Muscle of arm (tissue), 12 donors: Measurements from ENCODE around the gene SLC35E3. TPM values are rescaled to one million over a fixed set of nuclear protein-coding genes. Genes with fewer than 3 reads are reported as not detected.

ENCODE experiments used
- polyA plus RNA-seq, 12 donors: library from polyadenylated mRNA; unstranded; fragments of 120-200 nt; gene quantifications; one replicate each; pipeline ENCODE4 v1.2.1, GENCODE V29; 2013; ENCODE audit not compliant: insufficient read length in 12 of 12

Gene SLC35E3
- polyA plus RNA-seq, 12 donors = 15.9 to 30.6 (median 20.1) TPM; not detected in 1

Other genes with a start within 250 kb of the SLC35E3 start
- 100 to 1,000 TPM in 10 of 12 donors, 10 to 100 TPM in 1, not detected in 1; 88.8 to 203 (median 138) TPM for gene RAP1B, start 135.3 kb upstream of the SLC35E3 start, polyA plus RNA-seq
- gene NUP107, start 59.2 kb upstream of the SLC35E3 start, polyA plus RNA-seq = 10 to 100 TPM in 11 of 12 donors, not detected in 1; 32.7 to 78.1 (median 45.5) TPM
- 100 to 1,000 TPM in 1 of 12 donors, 10 to 100 TPM in 11; 19.7 to 121 (median 47.1) TPM for gene MDM2, start 62.0 kb downstream of the SLC35E3 start, polyA plus RNA-seq
- gene CPM, start 187.0 kb downstream of the SLC35E3 start, polyA plus RNA-seq = 10 to 100 TPM in 1 of 12 donors, 1 to 10 TPM in 10, not detected in 1; 3.0 to 48.1 (median 4.7) TPM